Stimulated activated CD4-positive, alpha-beta T cell treated with anti-CD3 and anti-CD28 coated beads, Interleukin-15, amount 100 ng/mL, for 48 hours (primary cell): ENCODE measurements around the gene SLC32A1.
A peak's percentile ranks its signal among the peaks of the same experiment; 100 is the strongest.

Source experiments
- DNase-seq, 2 donors: peaks; one replicate each; pipeline ENCODE4 v3.0.0-alpha.2; 2020; ENCODE audit warnings: low read depth in 2 of 2

The SLC32A1 gene

GRCh38 chr20:38754924-38755323 is 30.6 kb downstream of the SLC32A1 start:
- no peak for DNase-seq

DNA sequence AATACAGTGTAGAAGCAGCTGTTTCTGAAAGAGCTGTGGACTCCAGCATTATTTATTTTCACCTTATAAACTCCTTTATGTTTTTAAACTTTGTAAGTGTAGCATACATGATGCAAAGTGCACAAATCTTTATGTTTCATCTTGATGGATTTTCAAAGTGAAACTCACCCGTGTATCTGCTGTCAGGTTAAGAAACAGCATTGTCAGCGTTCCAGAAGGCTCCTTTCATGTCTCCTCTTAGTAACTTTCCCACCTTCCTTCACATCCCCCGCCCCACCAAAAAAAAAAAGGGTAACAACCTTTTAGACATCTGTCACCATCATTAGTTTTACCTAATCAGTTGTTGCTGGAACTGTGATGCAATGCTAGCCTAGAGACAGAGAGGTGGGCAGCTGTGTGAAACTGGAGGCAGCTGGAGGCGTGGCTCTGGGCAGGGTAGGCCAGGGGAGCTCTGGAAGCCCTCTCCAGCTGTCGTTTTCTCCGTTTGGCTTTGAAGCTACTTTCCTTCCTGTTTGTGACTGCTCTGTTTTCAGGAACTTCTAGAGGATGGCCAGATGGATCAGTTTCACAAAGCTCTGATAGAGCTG is 31.1 kb downstream of the SLC32A1 start:
- DNase-seq: no peak

- no peak for DNase-seq
These were observed 33.0 kb downstream of the SLC32A1 start for GRCh38 chr20:38757145-38757775.

GRCh38 chr20:38759106-38759505 is 34.8 kb downstream of the SLC32A1 start:
- no peak for DNase-seq

DNA sequence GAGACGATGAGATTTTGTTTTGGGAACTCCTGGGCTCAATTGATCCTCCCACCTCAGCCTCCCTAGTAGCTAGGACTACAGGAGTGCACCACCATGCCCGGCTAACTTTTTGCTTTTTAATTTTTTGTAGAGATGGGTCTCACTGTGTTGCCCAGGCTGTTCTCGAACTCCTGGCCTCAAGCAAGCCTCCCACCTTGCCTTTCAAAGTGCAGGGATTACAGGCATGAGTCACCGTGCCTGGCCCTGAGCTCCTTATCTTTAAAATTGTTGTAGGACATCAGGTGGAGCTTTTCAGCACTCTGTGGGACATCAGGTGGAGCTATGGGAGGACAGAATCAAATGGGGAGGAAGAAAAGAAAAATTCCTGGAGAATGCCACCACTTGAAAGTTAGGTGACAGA is 36.7 kb downstream of the SLC32A1 start:
- DNase-seq: no peak

GRCh38 chr20:38762174-38762573 is 37.9 kb downstream of the SLC32A1 start:
- DNase-seq: no peak

DNA sequence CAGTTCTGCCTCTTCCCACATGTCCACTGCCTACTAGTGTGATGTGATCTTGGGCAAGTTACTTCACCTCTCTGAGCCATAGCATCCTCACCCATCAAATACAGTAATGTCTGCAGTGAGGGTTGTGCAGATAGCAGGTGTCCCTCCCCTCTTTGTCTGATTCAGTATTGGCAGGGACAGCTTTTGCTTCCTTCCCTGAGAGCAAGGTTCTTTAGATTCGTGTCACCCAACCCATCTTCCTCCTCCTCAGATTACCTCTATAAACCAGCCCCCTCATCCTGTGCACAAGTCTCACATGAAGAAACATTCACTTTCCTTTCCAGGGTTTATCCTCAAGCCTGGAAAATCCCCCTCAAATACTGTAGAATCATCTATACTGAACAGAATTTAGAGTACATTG is 39.3 kb downstream of the SLC32A1 start:
- no peak for DNase-seq

GRCh38 chr20:38764567-38765318 is 40.5 kb downstream of the SLC32A1 start:
- peak; percentile 47 to 54 for DNase-seq

- DNase-seq: no peak
These were observed 41.8 kb downstream of the SLC32A1 start for GRCh38 chr20:38766071-38766470.

GRCh38 chr20:38769376-38770295 is 45.4 kb downstream of the SLC32A1 start:
- DNase-seq: no peak

- DNase-seq: no peak
These were observed 46.3 kb downstream of the SLC32A1 start for GRCh38 chr20:38770546-38770945.

- DNase-seq: no peak
These were observed 46.7 kb downstream of the SLC32A1 start for GRCh38 chr20:38770970-38771369.

DNA sequence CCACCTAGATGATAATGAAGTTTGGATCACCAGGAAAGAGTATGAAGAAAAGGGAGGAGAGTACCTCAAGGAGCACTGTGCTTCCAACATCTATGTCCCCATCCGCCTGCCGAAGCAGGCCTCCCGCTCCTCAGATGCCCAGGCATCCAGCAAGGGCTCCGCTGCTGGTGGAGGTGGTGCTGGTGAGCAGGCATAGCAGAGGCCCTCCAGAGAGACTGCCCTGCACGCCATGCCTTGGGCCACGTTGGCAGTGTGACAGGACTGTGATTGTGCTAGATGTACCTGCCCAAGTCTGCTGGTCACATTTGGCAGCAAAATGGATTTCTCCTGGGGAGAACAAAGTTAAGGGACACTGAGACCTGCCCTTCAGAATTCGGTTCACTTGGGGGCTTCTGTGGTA is 47.3 kb downstream of the SLC32A1 start:
- no peak for DNase-seq

GRCh38 chr20:38774167-38774566 is 49.9 kb downstream of the SLC32A1 start:
- no peak for DNase-seq

DNA sequence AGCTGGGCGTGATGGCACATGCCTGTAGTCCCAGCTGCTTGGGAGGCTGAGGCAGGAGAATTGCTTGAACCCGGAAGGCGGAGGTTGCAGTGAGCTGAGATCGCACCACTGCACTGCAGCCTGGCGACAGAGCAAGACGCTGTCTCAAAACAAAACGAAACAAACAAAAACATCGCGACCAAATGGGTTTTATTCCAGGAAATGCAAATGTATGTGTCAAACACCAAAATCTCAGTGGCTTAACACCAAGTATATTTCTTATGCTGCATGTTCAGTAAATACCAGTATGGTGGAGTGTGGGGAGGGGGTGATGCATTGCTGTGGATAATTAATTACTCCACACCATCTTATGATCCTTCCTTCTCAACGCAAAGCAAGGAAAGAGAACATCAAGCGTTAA is 52.1 kb downstream of the SLC32A1 start:
- no peak for DNase-seq
